GM23338 (cell line): ENCODE data around the gene S100A16. TPM values are rescaled to one million over a fixed set of nuclear protein-coding genes. Genes with fewer than 3 reads are reported as not detected.
A peak's percentile ranks its signal among the peaks of the same experiment; 100 is the strongest.

Experiments used
- ATAC-seq: fragments of 200-7000 bp; cut with Tn5 transposase; 3 replicates; pipeline ENCODE4 v1.9.1; 2020
- DNase-seq: peaks from one replicate; pipeline ENCODE4 v3.0.0-alpha.2; 2015; ENCODE audit warnings: low spot score
- H2AFZ ChIP-seq: fragments of 200-600 bp; sonication (generic); 2 replicates; pipeline ENCODE4 v1.8.0; 2016; ENCODE audit warnings: antibody characterized with exemption, mild to moderate bottlenecking, moderate library complexity
- H3F3A ChIP-seq: fragments of 200-600 bp; sonication (generic); replicated peaks from 2 replicates; pipeline ENCODE4 v1.8.0; 2017; ENCODE audit warnings: antibody characterized with exemption, mixed run types, low read depth
- H3K27ac ChIP-seq: fragments of 200-600 bp; sonication (generic); 2 replicates; pipeline ENCODE4 v1.6.1; 2016; ENCODE audit warnings: low read depth
- H3K27me3 ChIP-seq: fragments of 200-600 bp; sonication (generic); 2 replicates; pipeline ENCODE4 v1.8.0; 2016; ENCODE audit warnings: mild to moderate bottlenecking, mixed run types, moderate library complexity; ENCODE audit not compliant: insufficient read depth
- H3K36me3 ChIP-seq: fragments of 200-600 bp; sonication (generic); 2 replicates; pipeline ENCODE4 v1.8.0; 2016; ENCODE audit warnings: mild to moderate bottlenecking; ENCODE audit not compliant: insufficient read depth
- H3K4me1 ChIP-seq: fragments of 200-600 bp; sonication (generic); 2 replicates; pipeline ENCODE4 v1.8.0; 2016; ENCODE audit warnings: mild to moderate bottlenecking, moderate library complexity; ENCODE audit not compliant: insufficient read depth
- H3K4me2 ChIP-seq: fragments of 200-600 bp; sonication (generic); 2 replicates; pipeline ENCODE4 v1.7.1; 2017; ENCODE audit warnings: mixed run types
- H3K4me3 ChIP-seq: fragments of 200-600 bp; sonication (generic); 2 replicates; pipeline ENCODE4 v1.6.1; 2016; ENCODE audit warnings: mixed run types
- H3K79me2 ChIP-seq: fragments of 200-600 bp; sonication (generic); replicated peaks from 2 replicates; pipeline ENCODE4 v1.8.0; 2017; ENCODE audit warnings: mild to moderate bottlenecking; ENCODE audit not compliant: insufficient read depth
- H3K9me2 ChIP-seq: fragments of 200-600 bp; sonication (generic); 2 replicates; pipeline ENCODE4 v1.8.0; 2017; ENCODE audit not compliant: insufficient read depth
- H4K20me1 ChIP-seq: fragments of 200-600 bp; sonication (generic); replicated peaks from 2 replicates; pipeline ENCODE4 v1.8.0; 2017; ENCODE audit warnings: mild to moderate bottlenecking; ENCODE audit not compliant: insufficient read depth
- H3K27ac Mint-ChIP-seq: 2 replicates; pipeline ENCODE4 v1.8.0; 2020; ENCODE audit warnings: inconsistent platforms, mild to moderate bottlenecking, moderate library complexity, mixed read lengths
- H3K27me3 Mint-ChIP-seq: 3 replicates; pipeline ENCODE4 v1.8.0; 2022; ENCODE audit warnings: low read depth, mild to moderate bottlenecking, moderate library complexity, mixed read lengths, inconsistent platforms; ENCODE audit not compliant: insufficient read depth, poor library complexity
- H3K36me3 Mint-ChIP-seq: 3 replicates; pipeline ENCODE4 v1.8.0; 2021; ENCODE audit warnings: low read depth, mild to moderate bottlenecking, inconsistent platforms, moderate library complexity, mixed read lengths
- H3K4me1 Mint-ChIP-seq: 3 replicates; pipeline ENCODE4 v1.8.0; 2020; ENCODE audit warnings: mild to moderate bottlenecking, inconsistent platforms, mixed read lengths
- H3K4me3 Mint-ChIP-seq: 3 replicates; pipeline ENCODE4 v1.8.0; 2021; ENCODE audit warnings: moderate library complexity, mild to moderate bottlenecking, inconsistent platforms, mixed read lengths
- H3K9me3 Mint-ChIP-seq: 3 replicates; pipeline ENCODE4 v1.8.0; 2020; ENCODE audit warnings: moderate library complexity, mild to moderate bottlenecking, inconsistent platforms, mixed read lengths
- CREB1 ChIP-seq: fragments of 250-450 bp; sonication (Bioruptor Pico); IDR thresholded peaks from 2 replicates; pipeline ENCODE4 v1.5.0; 2020; ENCODE audit warnings: low read depth, mild to moderate bottlenecking, moderate library complexity
- EZH2 ChIP-seq: fragments of 200-600 bp; sonication (generic); IDR thresholded peaks from one replicate; pipeline ENCODE4 v1.8.0; 2017; ENCODE audit warnings: antibody characterized with exemption, mild to moderate bottlenecking, low read depth; ENCODE audit not compliant: unreplicated experiment
- EZH2phosphoT487 ChIP-seq: fragments of 200-600 bp; sonication (generic); IDR thresholded peaks from one replicate; pipeline ENCODE4 v1.8.1; 2018; ENCODE audit warnings: antibody characterized with exemption; ENCODE audit not compliant: unreplicated experiment
- JUNB ChIP-seq: IDR thresholded peaks from one replicate; pipeline ENCODE4 v1.6.1; 2016; ENCODE audit warnings: antibody characterized with exemption; ENCODE audit not compliant: unreplicated experiment
- NANOG ChIP-seq: IDR thresholded peaks from 2 replicates; pipeline ENCODE4 v1.6.1; 2016; ENCODE audit warnings: antibody characterized with exemption, borderline replicate concordance
- POLR2AphosphoS5 ChIP-seq: IDR thresholded peaks from 2 replicates; pipeline ENCODE4 v1.6.1; 2016; ENCODE audit warnings: antibody characterized with exemption, low read depth
- STAT1 ChIP-seq: IDR thresholded peaks from one replicate; pipeline ENCODE4 v1.6.1; 2016; ENCODE audit warnings: antibody characterized with exemption; ENCODE audit not compliant: unreplicated experiment
- ZNF114 ChIP-seq: fragments of 250-450 bp; sonication (Bioruptor Pico); IDR thresholded peaks from 2 replicates; pipeline ENCODE4 v1.5.0; 2020; ENCODE audit warnings: mild to moderate bottlenecking, moderate library complexity
- ZNF331 ChIP-seq: fragments of 250-450 bp; sonication (Bioruptor Pico); IDR thresholded peaks from 2 replicates; pipeline ENCODE4 v1.5.0; 2020; ENCODE audit warnings: low read depth, mild to moderate bottlenecking, moderate library complexity
- polyA plus RNA-seq: library from polyadenylated mRNA; unstranded; fragments of >200 nt; fragmentation: Nextera tagmentation; extraction: Ambion mirVana; gene quantifications from 2 replicates; pipeline ENCODE4 v1.2.1, GENCODE V29; 2016
- total RNA-seq: library from RNA; depleted of rRNA; stranded (reverse); fragments of >200 nt; shearing (Covaris generic); gene quantifications from 2 replicates; pipeline ENCODE4 v1.2.3, GENCODE V29; 2014
- TF ChIP-seq, protein P1 (sequence below): IDR thresholded peaks from 2 replicates; pipeline ENCODE4 v1.6.1; 2016; ENCODE audit warnings: antibody characterized with exemption
- TF ChIP-seq, protein P2 (sequence below): fragments of 250-450 bp; sonication (Bioruptor Pico); IDR thresholded peaks from 2 replicates; pipeline ENCODE4 v1.5.0; 2020; ENCODE audit warnings: mild to moderate bottlenecking, moderate library complexity
- TF ChIP-seq, protein P3 (sequence below): IDR thresholded peaks from one replicate; pipeline ENCODE4 v1.6.1; 2018; ENCODE audit warnings: antibody characterized with exemption; ENCODE audit not compliant: unreplicated experiment
- TF ChIP-seq, protein P4 (sequence below), 2 experiments: fragments of 200-600 bp in 1 of 2; sonication (generic) in 1 of 2; conservative IDR thresholded peaks; 2 replicates each; pipeline versions ENCODE4 v1.5.1 to v1.6.1; 2016 to 2017; ENCODE audit warnings: antibody characterized with exemption in 2 of 2, low read depth in 2 of 2, mild to moderate bottlenecking in 2 of 2, moderate library complexity in 1 of 2

S100A16 gene
- total and polyA plus RNA-seq, 2 experiments from 2014 or later: 13.0 to 20.4 TPM

DNA sequence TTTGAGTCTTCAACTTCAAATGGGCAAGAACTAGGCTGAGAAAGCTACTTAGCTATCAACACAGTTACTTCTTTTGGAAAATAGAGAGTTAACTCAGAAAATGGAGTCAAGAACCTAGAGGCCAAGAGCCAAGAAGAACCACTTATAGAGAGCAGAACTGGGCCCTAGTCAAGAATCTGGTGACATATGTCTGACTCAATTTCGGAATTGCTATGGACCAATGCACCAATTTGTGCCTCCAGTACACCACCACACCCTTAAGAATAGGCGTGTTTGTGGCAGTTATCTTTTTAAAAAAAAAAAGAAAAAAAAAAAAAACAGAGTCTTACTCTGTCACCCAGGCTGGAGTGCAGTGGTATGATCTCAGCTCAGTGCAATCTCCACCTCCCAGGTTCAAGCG lies 55.1 kb downstream of the S100A16 start:
- no peaks in the 10 kb centered on the region for H3K36me3 ChIP-seq
- H3K27ac ChIP-seq: no peak overlapping the region
- TF ChIP-seq POLR2AphosphoS5: no peak
- no peak for TF ChIP-seq CREB1
- TF ChIP-seq EZH2: no peak
- TF ChIP-seq, protein P1, sequence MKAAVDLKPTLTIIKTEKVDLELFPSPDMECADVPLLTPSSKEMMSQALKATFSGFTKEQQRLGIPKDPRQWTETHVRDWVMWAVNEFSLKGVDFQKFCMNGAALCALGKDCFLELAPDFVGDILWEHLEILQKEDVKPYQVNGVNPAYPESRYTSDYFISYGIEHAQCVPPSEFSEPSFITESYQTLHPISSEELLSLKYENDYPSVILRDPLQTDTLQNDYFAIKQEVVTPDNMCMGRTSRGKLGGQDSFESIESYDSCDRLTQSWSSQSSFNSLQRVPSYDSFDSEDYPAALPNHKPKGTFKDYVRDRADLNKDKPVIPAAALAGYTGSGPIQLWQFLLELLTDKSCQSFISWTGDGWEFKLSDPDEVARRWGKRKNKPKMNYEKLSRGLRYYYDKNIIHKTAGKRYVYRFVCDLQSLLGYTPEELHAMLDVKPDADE: no peak
- TF ChIP-seq JUNB: no peak
- TF ChIP-seq EZH2phosphoT487: no peak
- no peak for TF ChIP-seq ZNF114 (CRISPR knock-in tag)
- TF ChIP-seq ZNF331: no peak
- TF ChIP-seq, protein P2, sequence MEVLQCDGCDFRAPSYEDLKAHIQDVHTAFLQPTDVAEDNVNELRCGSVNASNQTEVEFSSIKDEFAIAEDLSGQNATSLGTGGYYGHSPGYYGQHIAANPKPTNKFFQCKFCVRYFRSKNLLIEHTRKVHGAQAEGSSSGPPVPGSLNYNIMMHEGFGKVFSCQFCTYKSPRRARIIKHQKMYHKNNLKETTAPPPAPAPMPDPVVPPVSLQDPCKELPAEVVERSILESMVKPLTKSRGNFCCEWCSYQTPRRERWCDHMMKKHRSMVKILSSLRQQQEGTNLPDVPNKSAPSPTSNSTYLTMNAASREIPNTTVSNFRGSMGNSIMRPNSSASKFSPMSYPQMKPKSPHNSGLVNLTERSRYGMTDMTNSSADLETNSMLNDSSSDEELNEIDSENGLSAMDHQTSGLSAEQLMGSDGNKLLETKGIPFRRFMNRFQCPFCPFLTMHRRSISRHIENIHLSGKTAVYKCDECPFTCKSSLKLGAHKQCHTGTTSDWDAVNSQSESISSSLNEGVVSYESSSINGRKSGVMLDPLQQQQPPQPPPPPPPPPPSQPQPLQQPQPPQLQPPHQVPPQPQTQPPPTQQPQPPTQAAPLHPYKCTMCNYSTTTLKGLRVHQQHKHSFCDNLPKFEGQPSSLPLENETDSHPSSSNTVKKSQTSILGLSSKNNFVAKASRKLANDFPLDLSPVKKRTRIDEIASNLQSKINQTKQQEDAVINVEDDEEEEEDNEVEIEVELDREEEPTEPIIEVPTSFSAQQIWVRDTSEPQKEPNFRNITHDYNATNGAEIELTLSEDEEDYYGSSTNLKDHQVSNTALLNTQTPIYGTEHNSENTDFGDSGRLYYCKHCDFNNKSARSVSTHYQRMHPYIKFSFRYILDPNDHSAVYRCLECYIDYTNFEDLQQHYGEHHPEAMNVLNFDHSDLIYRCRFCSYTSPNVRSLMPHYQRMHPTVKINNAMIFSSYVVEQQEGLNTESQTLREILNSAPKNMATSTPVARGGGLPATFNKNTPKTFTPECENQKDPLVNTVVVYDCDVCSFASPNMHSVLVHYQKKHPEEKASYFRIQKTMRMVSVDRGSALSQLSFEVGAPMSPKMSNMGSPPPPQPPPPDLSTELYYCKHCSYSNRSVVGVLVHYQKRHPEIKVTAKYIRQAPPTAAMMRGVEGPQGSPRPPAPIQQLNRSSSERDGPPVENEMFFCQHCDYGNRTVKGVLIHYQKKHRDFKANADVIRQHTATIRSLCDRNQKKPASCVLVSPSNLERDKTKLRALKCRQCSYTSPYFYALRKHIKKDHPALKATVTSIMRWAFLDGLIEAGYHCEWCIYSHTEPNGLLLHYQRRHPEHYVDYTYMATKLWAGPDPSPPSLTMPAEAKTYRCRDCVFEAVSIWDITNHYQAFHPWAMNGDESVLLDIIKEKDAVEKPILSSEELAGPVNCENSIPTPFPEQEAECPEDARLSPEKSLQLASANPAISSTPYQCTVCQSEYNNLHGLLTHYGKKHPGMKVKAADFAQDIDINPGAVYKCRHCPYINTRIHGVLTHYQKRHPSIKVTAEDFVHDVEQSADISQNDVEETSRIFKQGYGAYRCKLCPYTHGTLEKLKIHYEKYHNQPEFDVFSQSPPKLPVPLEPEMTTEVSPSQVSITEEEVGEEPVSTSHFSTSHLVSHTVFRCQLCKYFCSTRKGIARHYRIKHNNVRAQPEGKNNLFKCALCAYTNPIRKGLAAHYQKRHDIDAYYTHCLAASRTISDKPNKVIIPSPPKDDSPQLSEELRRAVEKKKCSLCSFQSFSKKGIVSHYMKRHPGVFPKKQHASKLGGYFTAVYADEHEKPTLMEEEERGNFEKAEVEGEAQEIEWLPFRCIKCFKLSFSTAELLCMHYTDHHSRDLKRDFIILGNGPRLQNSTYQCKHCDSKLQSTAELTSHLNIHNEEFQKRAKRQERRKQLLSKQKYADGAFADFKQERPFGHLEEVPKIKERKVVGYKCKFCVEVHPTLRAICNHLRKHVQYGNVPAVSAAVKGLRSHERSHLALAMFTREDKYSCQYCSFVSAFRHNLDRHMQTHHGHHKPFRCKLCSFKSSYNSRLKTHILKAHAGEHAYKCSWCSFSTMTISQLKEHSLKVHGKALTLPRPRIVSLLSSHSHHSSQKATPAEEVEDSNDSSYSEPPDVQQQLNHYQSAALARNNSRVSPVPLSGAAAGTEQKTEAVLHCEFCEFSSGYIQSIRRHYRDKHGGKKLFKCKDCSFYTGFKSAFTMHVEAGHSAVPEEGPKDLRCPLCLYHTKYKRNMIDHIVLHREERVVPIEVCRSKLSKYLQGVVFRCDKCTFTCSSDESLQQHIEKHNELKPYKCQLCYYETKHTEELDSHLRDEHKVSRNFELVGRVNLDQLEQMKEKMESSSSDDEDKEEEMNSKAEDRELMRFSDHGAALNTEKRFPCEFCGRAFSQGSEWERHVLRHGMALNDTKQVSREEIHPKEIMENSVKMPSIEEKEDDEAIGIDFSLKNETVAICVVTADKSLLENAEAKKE (CRISPR knock-in tag): no peak
- TF ChIP-seq, protein P3, sequence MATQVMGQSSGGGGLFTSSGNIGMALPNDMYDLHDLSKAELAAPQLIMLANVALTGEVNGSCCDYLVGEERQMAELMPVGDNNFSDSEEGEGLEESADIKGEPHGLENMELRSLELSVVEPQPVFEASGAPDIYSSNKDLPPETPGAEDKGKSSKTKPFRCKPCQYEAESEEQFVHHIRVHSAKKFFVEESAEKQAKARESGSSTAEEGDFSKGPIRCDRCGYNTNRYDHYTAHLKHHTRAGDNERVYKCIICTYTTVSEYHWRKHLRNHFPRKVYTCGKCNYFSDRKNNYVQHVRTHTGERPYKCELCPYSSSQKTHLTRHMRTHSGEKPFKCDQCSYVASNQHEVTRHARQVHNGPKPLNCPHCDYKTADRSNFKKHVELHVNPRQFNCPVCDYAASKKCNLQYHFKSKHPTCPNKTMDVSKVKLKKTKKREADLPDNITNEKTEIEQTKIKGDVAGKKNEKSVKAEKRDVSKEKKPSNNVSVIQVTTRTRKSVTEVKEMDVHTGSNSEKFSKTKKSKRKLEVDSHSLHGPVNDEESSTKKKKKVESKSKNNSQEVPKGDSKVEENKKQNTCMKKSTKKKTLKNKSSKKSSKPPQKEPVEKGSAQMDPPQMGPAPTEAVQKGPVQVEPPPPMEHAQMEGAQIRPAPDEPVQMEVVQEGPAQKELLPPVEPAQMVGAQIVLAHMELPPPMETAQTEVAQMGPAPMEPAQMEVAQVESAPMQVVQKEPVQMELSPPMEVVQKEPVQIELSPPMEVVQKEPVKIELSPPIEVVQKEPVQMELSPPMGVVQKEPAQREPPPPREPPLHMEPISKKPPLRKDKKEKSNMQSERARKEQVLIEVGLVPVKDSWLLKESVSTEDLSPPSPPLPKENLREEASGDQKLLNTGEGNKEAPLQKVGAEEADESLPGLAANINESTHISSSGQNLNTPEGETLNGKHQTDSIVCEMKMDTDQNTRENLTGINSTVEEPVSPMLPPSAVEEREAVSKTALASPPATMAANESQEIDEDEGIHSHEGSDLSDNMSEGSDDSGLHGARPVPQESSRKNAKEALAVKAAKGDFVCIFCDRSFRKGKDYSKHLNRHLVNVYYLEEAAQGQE: no peak
- TF ChIP-seq, protein P4, sequence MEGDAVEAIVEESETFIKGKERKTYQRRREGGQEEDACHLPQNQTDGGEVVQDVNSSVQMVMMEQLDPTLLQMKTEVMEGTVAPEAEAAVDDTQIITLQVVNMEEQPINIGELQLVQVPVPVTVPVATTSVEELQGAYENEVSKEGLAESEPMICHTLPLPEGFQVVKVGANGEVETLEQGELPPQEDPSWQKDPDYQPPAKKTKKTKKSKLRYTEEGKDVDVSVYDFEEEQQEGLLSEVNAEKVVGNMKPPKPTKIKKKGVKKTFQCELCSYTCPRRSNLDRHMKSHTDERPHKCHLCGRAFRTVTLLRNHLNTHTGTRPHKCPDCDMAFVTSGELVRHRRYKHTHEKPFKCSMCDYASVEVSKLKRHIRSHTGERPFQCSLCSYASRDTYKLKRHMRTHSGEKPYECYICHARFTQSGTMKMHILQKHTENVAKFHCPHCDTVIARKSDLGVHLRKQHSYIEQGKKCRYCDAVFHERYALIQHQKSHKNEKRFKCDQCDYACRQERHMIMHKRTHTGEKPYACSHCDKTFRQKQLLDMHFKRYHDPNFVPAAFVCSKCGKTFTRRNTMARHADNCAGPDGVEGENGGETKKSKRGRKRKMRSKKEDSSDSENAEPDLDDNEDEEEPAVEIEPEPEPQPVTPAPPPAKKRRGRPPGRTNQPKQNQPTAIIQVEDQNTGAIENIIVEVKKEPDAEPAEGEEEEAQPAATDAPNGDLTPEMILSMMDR (conservative IDR thresholded peaks at IDR 0.05; ENCODE audit: low read depth in 2 of 2): no peak
- no peak for TF ChIP-seq NANOG
- TF ChIP-seq STAT1: no peak
- H3K27me3 ChIP-seq: no peaks in the 10 kb centered on the region
- no peaks in the 10 kb centered on the region for H3K36me3 Mint-ChIP-seq
- no peaks in the 10 kb centered on the region for H3K9me3 Mint-ChIP-seq
- H3K9me2 ChIP-seq: no peaks in the 10 kb centered on the region
- peaks cover 5% of the 10 kb centered on the region; the same call in 2 of the 3 replicates for H3K4me1 Mint-ChIP-seq
- no peaks in the 10 kb centered on the region for H3K79me2 ChIP-seq
- H3K4me3 Mint-ChIP-seq: no peak overlapping the region
- H3K4me3 ChIP-seq: no peak overlapping the region
- no peaks in the 10 kb centered on the region for H4K20me1 ChIP-seq
- DNase-seq: no peak
- no peak overlapping the region for H3K27ac Mint-ChIP-seq
- no peak overlapping the region for H3K4me2 ChIP-seq
- no peaks in the 10 kb centered on the region for H3K4me1 ChIP-seq
- no peaks in the 10 kb centered on the region for H3F3A ChIP-seq
- no peak for ATAC-seq
- H2AFZ ChIP-seq: peak overlapping the region; percentile 12; the same call in 1 of the 2 replicates
- H3K27me3 Mint-ChIP-seq: peaks cover 6% of the 10 kb centered on the region
